Measurements from ENCODE around the gene HAUS8.

GRCh38 chr19:17035842-17036424 is 39.3 kb downstream of the HAUS8 start:
- TF ChIP-seq CTCF (IDR thresholded peaks at IDR 0.05): no peak
- TF ChIP-seq ZFX (IDR thresholded peaks at IDR 0.05; ENCODE audit: borderline replicate concordance): no peak

Measured in 22Rv1 (cell line).